HepG2 (cell line): ENCODE measurements around the gene SPHK1. TPM values are rescaled to one million over a fixed set of nuclear protein-coding genes. Genes with fewer than 3 reads are reported as not detected.

Experiments used
- ADNP ChIP-seq: sonication (generic); formaldehyde crosslinking; IDR thresholded peaks from 2 replicates; pipeline ENCODE4 v1.4.0; 2020; ENCODE audit warnings: missing genetic modification reagents
- ATAD3A ChIP-seq: sonication (generic); formaldehyde crosslinking; IDR thresholded peaks from 2 replicates; pipeline ENCODE4 v1.4.0; 2020; ENCODE audit warnings: missing genetic modification reagents
- CEBPG ChIP-seq: IDR thresholded peaks from 2 replicates; pipeline ENCODE4 v1.6.1; 2016
- DNMT1 ChIP-seq: sonication (generic); formaldehyde crosslinking; IDR thresholded peaks from 2 replicates; pipeline ENCODE4 v1.5.1; 2020; ENCODE audit warnings: mild to moderate bottlenecking, missing genetic modification reagents
- ETV6 ChIP-seq: sonication (generic); formaldehyde crosslinking; conservative IDR thresholded peaks from 2 replicates; pipeline ENCODE4 v1.4.0; 2020; ENCODE audit warnings: missing genetic modification reagents
- GABPB1 ChIP-seq: IDR thresholded peaks from 2 replicates; pipeline ENCODE4 v1.6.1; 2016; ENCODE audit warnings: mild to moderate bottlenecking, missing genetic modification reagents, moderate library complexity, missing compliant biosample characterization
- HOXA5 ChIP-seq: sonication (generic); formaldehyde crosslinking; IDR thresholded peaks from 2 replicates; pipeline ENCODE4 v1.4.0; 2020; ENCODE audit warnings: missing genetic modification reagents
- MED1 ChIP-seq: sonication (generic); formaldehyde crosslinking; IDR thresholded peaks from 2 replicates; pipeline ENCODE4 v1.4.0; 2020; ENCODE audit warnings: missing genetic modification reagents
- MYC ChIP-seq: sonication (generic); formaldehyde crosslinking; IDR thresholded peaks from 2 replicates; pipeline ENCODE4 v1.9.0; 2021; ENCODE audit warnings: missing genetic modification reagents, borderline replicate concordance
- NBN ChIP-seq: fragments of 450-650 bp; conservative IDR thresholded peaks from 2 replicates; pipeline ENCODE4 v1.6.1; 2017
- PITX1 ChIP-seq: sonication (generic); formaldehyde crosslinking; IDR thresholded peaks from 2 replicates; pipeline ENCODE4 v1.5.1; 2020; ENCODE audit warnings: mild to moderate bottlenecking, missing genetic modification reagents
- SMAD9 ChIP-seq: sonication (generic); formaldehyde crosslinking; IDR thresholded peaks from 2 replicates; pipeline ENCODE4 v1.5.1; 2020; ENCODE audit warnings: mild to moderate bottlenecking, missing genetic modification reagents
- STAT5B ChIP-seq: sonication (generic); formaldehyde crosslinking; IDR thresholded peaks from 2 replicates; pipeline ENCODE4 v1.4.0; 2020; ENCODE audit warnings: missing genetic modification reagents
- SYNCRIP ChIP-seq: fragments of 200-400 bp; formaldehyde crosslinking; IDR thresholded peaks from 2 replicates; pipeline ENCODE4 v1.6.1; 2018; ENCODE audit warnings: mild to moderate bottlenecking, low read depth, low read length; ENCODE audit not compliant: insufficient read depth
- TOE1 ChIP-seq: sonication (generic); formaldehyde crosslinking; IDR thresholded peaks from 2 replicates; pipeline ENCODE4 v1.4.0; 2020; ENCODE audit warnings: mild to moderate bottlenecking, missing genetic modification reagents
- XRCC5 ChIP-seq: fragments of 200-400 bp; formaldehyde crosslinking; optimal IDR thresholded peaks from 2 replicates; pipeline ENCODE3; 2017; ENCODE audit warnings: mild to moderate bottlenecking, low read length
- ZEB1 ChIP-seq: IDR thresholded peaks from 2 replicates; pipeline ENCODE4 v1.6.1; 2012; ENCODE audit warnings: mild to moderate bottlenecking, low read depth, inconsistent platforms; ENCODE audit not compliant: insufficient replicate concordance
- ZFP36L1 ChIP-seq: sonication (generic); formaldehyde crosslinking; IDR thresholded peaks from 2 replicates; pipeline ENCODE4 v1.8.0; 2022; ENCODE audit warnings: mild to moderate bottlenecking, missing genetic modification reagents, moderate library complexity
- ZMYM2 ChIP-seq: sonication (generic); formaldehyde crosslinking; IDR thresholded peaks from 2 replicates; pipeline ENCODE4 v1.8.0; 2022; ENCODE audit warnings: mild to moderate bottlenecking, missing genetic modification reagents
- ZNF207 ChIP-seq: fragments of 450-650 bp; IDR thresholded peaks from 2 replicates; pipeline ENCODE4 v1.6.1; 2016; ENCODE audit warnings: antibody characterized with exemption, borderline replicate concordance
- polyA plus RNA-seq, 8 experiments: library from polyadenylated mRNA; depleted of rRNA in 3 of 8; stranded (reverse) in 7 of 8; unstranded in 1 of 8; fragments of >200 nt; fragmentation: Illumina TruSeq in 4 of 8; extraction: Trizol in 4 of 8; gene quantifications; 2 replicates each; pipeline versions ENCODE4 v1.2.1 to v1.2.3, GENCODE V29; 2011 to 2016; ENCODE audit warnings: low read depth in 4 of 8, missing spikeins in 1 of 8, mixed read lengths in 1 of 8; ENCODE audit not compliant: insufficient read depth in 1 of 8
- total RNA-seq, 5 experiments: library from RNA; depleted of rRNA; stranded (reverse); fragments of >200 nt; fragmentation: Illumina TruSeq; extraction: Trizol; gene quantifications; 2 replicates each; pipeline ENCODE4 v1.2.3, GENCODE V29; 2016; ENCODE audit warnings: low read depth in 1 of 5
- TF ChIP-seq, protein P1 (sequence below): sonication (generic); formaldehyde crosslinking; IDR thresholded peaks from 2 replicates; pipeline ENCODE4 v1.5.0; 2020; ENCODE audit warnings: mild to moderate bottlenecking, low read depth, missing genetic modification reagents, borderline replicate concordance
- TF ChIP-seq, protein P2 (sequence below): sonication (generic); formaldehyde crosslinking; IDR thresholded peaks from 2 replicates; pipeline ENCODE4 v1.9.0; 2021; ENCODE audit warnings: missing genetic modification reagents, borderline replicate concordance
- TF ChIP-seq, protein P3 (sequence below): sonication (generic); formaldehyde crosslinking; IDR thresholded peaks from 2 replicates; pipeline ENCODE4 v1.4.0; 2020; ENCODE audit warnings: mild to moderate bottlenecking, missing genetic modification reagents
- TF ChIP-seq, protein P4 (sequence below): sonication (generic); formaldehyde crosslinking; IDR thresholded peaks from 2 replicates; pipeline ENCODE4 v1.4.0; 2020; ENCODE audit warnings: mild to moderate bottlenecking, low read depth, missing genetic modification reagents
- TF ChIP-seq, protein P5 (sequence below): sonication (generic); formaldehyde crosslinking; IDR thresholded peaks from 2 replicates; pipeline ENCODE4 v1.5.1; 2020; ENCODE audit warnings: missing genetic modification reagents, mild to moderate bottlenecking, borderline replicate concordance

SPHK1 gene
- total and polyA plus RNA-seq, 2 of the 13 experiments (the other 11 are each of a cell fraction or from before 2014, with no cell fraction given), result 129 to 160 TPM

DNA sequence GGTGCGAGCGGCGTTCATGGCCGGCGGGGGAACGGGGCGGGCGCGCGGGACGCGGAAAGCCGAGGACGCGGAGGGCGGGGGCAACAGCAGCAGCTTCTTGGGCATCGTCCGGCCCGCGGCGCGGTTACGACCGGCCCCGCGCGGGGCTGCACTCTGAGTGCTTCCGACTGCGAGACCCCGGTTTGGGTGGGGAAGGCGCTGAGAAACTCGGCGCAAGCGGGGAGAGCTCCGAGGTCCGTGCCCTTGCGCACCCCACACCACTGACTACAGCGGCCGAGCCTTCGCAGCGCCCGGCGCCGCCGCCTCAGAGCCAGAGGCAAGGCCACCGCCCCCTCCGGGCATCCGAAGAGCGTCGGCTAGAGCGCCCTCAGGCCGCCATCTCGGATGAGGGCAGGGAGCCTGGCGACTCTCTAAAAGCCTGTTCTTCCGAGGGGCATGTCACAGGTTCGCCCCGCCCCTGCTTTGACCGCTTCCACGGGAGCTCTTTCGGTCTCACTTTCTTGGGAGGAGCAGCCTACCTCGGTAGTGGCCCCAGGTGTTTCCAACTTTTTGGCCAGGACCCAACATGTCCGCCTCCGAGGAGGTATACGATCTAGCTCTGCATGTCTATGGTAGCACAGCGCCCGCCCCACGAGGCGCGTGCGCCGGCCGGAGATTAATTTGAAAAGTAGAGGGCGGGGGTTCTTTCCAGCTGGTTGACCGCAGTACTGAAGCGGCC lies 30.7 kb upstream of the SPHK1 start, which contains the start of gene PRPSAP1 (continued):
- TF ChIP-seq, protein P1, sequence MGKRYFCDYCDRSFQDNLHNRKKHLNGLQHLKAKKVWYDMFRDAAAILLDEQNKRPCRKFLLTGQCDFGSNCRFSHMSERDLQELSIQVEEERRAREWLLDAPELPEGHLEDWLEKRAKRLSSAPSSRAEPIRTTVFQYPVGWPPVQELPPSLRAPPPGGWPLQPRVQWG (CRISPR knock-in tag), result no peak
- TF ChIP-seq TOE1 (CRISPR knock-in tag), result no peak
- TF ChIP-seq, protein P2, sequence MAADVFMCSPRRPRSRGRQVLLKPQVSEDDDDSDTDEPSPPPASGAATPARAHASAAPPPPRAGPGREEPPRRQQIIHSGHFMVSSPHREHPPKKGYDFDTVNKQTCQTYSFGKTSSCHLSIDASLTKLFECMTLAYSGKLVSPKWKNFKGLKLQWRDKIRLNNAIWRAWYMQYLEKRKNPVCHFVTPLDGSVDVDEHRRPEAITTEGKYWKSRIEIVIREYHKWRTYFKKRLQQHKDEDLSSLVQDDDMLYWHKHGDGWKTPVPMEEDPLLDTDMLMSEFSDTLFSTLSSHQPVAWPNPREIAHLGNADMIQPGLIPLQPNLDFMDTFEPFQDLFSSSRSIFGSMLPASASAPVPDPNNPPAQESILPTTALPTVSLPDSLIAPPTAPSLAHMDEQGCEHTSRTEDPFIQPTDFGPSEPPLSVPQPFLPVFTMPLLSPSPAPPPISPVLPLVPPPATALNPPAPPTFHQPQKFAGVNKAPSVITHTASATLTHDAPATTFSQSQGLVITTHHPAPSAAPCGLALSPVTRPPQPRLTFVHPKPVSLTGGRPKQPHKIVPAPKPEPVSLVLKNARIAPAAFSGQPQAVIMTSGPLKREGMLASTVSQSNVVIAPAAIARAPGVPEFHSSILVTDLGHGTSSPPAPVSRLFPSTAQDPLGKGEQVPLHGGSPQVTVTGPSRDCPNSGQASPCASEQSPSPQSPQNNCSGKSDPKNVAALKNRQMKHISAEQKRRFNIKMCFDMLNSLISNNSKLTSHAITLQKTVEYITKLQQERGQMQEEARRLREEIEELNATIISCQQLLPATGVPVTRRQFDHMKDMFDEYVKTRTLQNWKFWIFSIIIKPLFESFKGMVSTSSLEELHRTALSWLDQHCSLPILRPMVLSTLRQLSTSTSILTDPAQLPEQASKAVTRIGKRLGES (CRISPR knock-in tag), result peak; percentile 63; the same call in 1 of the 2 replicates
- peak; percentile 94 for TF ChIP-seq XRCC5
- no peak for TF ChIP-seq SMAD9 (CRISPR knock-in tag)
- peak; percentile 48; the same call in 1 of the 2 replicates for TF ChIP-seq STAT5B (CRISPR knock-in tag)
- peak; percentile 19; the same call in 1 of the 2 replicates for TF ChIP-seq CEBPG (CRISPR knock-in tag)
- peak; percentile 68; the same call in 1 of the 2 replicates for TF ChIP-seq ZMYM2 (CRISPR knock-in tag)
- TF ChIP-seq SYNCRIP, result no peak
- TF ChIP-seq ETV6 (CRISPR knock-in tag), result no peak; the same call in 1 of the 2 replicates
- TF ChIP-seq ZFP36L1 (CRISPR knock-in tag), result peak; percentile 89
- no peak for TF ChIP-seq ADNP (CRISPR knock-in tag)
- peak; percentile 83 for TF ChIP-seq PITX1 (CRISPR knock-in tag)
- peak; percentile 80 for TF ChIP-seq ZEB1
- peak; percentile 93 for TF ChIP-seq GABPB1 (CRISPR knock-in tag)
- no peak for TF ChIP-seq ZNF207
- peak; percentile 87 for TF ChIP-seq MYC (CRISPR knock-in tag)
- TF ChIP-seq, protein P3, sequence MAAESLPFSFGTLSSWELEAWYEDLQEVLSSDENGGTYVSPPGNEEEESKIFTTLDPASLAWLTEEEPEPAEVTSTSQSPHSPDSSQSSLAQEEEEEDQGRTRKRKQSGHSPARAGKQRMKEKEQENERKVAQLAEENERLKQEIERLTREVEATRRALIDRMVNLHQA (CRISPR knock-in tag), result no peak
- peak; percentile 81 for TF ChIP-seq MED1 (CRISPR knock-in tag)
- 0 out of 2 replicates have a peak, but pooled peaks have one; percentile 34 for TF ChIP-seq ATAD3A (CRISPR knock-in tag)
- no peak for TF ChIP-seq NBN
- TF ChIP-seq DNMT1 (CRISPR knock-in tag), result peak; percentile 97
- TF ChIP-seq, protein P4, sequence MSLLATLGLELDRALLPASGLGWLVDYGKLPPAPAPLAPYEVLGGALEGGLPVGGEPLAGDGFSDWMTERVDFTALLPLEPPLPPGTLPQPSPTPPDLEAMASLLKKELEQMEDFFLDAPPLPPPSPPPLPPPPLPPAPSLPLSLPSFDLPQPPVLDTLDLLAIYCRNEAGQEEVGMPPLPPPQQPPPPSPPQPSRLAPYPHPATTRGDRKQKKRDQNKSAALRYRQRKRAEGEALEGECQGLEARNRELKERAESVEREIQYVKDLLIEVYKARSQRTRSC (CRISPR knock-in tag), result no peak
- no peak; the same call in none of the 2 replicates for TF ChIP-seq HOXA5 (CRISPR knock-in tag)
- TF ChIP-seq, protein P5, sequence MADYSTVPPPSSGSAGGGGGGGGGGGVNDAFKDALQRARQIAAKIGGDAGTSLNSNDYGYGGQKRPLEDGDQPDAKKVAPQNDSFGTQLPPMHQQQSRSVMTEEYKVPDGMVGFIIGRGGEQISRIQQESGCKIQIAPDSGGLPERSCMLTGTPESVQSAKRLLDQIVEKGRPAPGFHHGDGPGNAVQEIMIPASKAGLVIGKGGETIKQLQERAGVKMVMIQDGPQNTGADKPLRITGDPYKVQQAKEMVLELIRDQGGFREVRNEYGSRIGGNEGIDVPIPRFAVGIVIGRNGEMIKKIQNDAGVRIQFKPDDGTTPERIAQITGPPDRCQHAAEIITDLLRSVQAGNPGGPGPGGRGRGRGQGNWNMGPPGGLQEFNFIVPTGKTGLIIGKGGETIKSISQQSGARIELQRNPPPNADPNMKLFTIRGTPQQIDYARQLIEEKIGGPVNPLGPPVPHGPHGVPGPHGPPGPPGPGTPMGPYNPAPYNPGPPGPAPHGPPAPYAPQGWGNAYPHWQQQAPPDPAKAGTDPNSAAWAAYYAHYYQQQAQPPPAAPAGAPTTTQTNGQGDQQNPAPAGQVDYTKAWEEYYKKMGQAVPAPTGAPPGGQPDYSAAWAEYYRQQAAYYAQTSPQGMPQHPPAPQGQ (CRISPR knock-in tag), result peak; percentile 71; the same call in 1 of the 2 replicates
